ENCODE results near the gene MYOCOS.
"Not testable (repeated sequence)": the region's sequence is repeated elsewhere in the genome, so short reads cannot be mapped to it uniquely, and the experiment has no call there.

The MYOCOS gene

GRCh38 chr1:171622152-171622462, at the start of gene MYOCOS:
MYOCOS (plus strand) TSS chr1:171622243; CDS start chr1:171623884, 1,641 bp downstream.
- no peak for DNase-seq (ENCODE audit: extremely low spot score, insufficient read length, low read depth)

GRCh38 chr1:171576144-171576543, 45.9 kb upstream of the MYOCOS start:
- no peak for FAIRE-seq
- no peak for DNase-seq (ENCODE audit: extremely low spot score, insufficient read length, low read depth)

More at GRCh38 chr1:171622152-171622462, at the start of gene MYOCOS:
- FAIRE-seq = no peak

DNA sequence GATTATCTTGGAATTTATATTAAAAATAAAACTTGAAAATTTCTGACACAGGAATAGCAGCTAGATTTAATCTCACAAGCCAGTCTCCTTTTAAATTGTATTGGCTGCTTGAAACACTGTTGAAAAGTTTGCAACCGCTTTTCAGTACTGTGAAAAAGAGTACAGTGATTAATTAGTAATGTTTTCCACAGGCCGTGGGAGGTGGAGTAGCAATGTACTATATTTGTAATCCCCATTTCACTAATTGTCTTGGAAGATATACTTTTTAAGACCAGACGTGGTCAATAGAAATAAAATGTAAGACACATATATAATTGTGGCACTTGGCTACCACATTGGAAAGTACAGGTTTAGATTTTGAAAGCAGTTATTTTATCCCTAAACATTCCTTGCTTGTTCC, 40.8 kb upstream of the MYOCOS start:
- FAIRE-seq (no peak), DNase-seq (ENCODE audit: extremely low spot score, insufficient read length, low read depth) (no peak)

GRCh38 chr1:171581766-171582165, 40.3 kb upstream of the MYOCOS start:
- FAIRE-seq (no peak), DNase-seq (ENCODE audit: extremely low spot score, insufficient read length, low read depth) (no peak)

DNA sequence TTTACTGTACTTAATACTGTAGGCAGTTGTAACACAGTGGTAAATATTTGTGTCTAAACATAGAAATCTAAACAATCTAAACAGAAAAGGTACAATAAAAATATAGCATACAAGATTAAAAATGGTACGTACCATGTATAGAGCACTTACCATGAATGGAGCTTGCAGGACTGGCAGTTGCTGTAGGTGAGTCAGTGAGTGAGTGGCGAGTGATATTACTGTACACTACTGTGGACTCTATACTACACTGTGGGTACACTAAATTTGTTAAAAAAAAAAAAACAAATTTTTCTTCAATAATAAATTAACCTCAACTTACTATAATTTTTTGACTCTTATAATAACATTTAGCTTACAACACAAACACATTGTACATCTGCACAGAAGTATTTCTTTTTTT, 39.5 kb upstream of the MYOCOS start:
- no peak for FAIRE-seq
- no peak for DNase-seq (ENCODE audit: extremely low spot score, insufficient read length, low read depth)

DNA sequence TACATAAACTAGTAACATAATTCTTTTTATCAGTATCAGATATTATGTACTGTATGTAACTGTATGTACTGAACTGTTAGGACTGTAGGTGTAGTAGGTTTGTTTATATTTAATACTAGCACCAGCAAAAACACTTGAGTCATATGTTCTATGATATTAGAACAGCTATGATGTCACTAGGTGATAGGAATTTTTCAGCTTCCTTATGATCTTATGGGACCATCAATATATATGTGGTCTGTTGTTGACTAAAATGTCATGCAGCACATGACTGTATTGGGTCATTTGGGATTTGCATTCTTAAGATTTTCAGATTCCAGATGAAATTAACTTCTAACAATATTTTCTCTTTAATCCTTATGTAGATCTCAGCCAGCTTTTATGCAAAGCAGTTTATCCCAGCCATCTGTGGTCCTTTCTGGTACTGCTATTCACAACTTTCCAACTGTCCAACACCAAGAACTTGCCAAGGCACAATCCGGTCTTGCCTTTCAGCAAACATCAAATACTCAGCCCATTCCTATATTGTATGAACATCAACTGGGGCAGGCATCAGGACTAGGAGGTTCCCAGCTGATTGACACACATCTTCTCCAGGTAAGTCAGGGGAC, 38.3 kb upstream of the MYOCOS start:
- DNase-seq (ENCODE audit: extremely low spot score, insufficient read length, low read depth) (no peak), FAIRE-seq (no peak)

DNA sequence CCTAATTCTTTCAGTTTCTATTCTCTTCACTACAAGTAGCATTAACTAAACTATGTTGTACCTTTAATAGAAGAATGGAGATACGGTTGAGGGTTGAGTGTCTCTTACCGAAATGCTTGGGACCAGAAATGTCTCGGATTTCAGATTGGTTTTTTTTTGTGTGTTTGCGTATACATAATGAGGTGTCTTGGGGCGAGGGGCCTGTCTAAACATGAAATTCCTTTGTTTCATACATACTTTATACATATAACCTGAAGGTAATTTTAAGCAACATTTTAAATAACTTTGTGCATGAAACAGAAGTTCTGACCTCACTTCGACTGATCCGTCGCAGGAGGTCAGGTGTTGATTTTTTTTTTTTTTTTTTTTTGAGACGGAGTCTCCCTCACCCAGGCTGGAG, 36.3 kb upstream of the MYOCOS start:
- no peak for FAIRE-seq

DNA sequence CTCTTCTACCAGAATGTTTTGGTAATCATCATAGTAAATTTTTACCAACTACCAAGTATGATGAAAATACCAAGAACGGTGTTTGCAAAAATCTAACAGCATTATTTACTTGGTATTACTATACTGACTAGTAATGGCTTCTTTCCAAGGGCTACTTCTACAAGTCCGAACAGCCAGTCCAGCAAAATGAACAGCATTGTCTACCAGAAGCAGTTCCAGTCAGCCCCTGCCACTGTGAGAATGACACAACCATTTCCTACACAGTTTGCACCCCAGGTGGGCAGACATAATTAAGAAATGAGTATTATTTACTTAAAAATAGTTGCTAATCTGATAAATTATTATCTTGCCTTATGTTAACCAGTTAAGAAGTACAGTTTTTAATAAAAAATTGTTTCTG, 33.8 kb upstream of the MYOCOS start:
- FAIRE-seq = peak; percentile 31
- no peak for DNase-seq (ENCODE audit: extremely low spot score, insufficient read length, low read depth)

More for the DNA sequence above, 36.3 kb upstream of the MYOCOS start:
- no peak for DNase-seq (ENCODE audit: extremely low spot score, insufficient read length, low read depth)

- no peak for FAIRE-seq
- DNase-seq (ENCODE audit: extremely low spot score, insufficient read length, low read depth) = no peak
Measured at GRCh38 chr1:171590022-171590421, 32.0 kb upstream of the MYOCOS start.

DNA sequence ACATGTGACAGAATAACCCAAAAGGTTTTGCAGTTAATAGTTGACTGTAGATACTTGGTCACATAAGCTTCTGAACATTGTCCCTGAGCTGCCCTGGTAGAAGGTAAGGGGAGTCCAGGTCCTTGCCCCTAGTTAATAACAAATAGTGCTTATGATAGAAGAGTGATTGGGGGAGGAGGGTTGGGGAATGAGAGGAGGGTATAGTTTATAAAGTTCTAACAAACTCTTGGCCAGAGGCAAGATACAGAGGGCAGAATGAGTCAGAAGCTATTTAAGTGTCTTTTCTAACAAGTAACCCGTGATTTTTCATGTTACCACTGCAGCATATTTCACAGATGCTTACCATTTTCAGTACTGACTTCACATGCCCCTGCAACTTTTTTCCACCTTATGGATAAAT, 26.7 kb upstream of the MYOCOS start:
- FAIRE-seq = no peak

GRCh38 chr1:171596119-171596518, 25.9 kb upstream of the MYOCOS start:
- no peak for FAIRE-seq
- DNase-seq (ENCODE audit: extremely low spot score, insufficient read length, low read depth) = no peak

More for the DNA sequence above, 26.7 kb upstream of the MYOCOS start:
- no peak for DNase-seq (ENCODE audit: extremely low spot score, insufficient read length, low read depth)

- no peak for DNase-seq (ENCODE audit: extremely low spot score, insufficient read length, low read depth)
- FAIRE-seq = no peak
Measured at GRCh38 chr1:171596705-171597104, 25.3 kb upstream of the MYOCOS start.

GRCh38 chr1:171597203-171597602, 24.8 kb upstream of the MYOCOS start:
- FAIRE-seq = no peak

GRCh38 chr1:171600310-171600709, 21.7 kb upstream of the MYOCOS start:
- DNase-seq (ENCODE audit: extremely low spot score, insufficient read length, low read depth) = not testable (repeated sequence)
- peak; percentile 83 for FAIRE-seq

More at GRCh38 chr1:171597203-171597602, 24.8 kb upstream of the MYOCOS start:
- no peak for DNase-seq (ENCODE audit: extremely low spot score, insufficient read length, low read depth)

GRCh38 chr1:171600862-171601261, 21.2 kb upstream of the MYOCOS start:
- DNase-seq (ENCODE audit: extremely low spot score, insufficient read length, low read depth) (no peak), FAIRE-seq (no peak)

DNA sequence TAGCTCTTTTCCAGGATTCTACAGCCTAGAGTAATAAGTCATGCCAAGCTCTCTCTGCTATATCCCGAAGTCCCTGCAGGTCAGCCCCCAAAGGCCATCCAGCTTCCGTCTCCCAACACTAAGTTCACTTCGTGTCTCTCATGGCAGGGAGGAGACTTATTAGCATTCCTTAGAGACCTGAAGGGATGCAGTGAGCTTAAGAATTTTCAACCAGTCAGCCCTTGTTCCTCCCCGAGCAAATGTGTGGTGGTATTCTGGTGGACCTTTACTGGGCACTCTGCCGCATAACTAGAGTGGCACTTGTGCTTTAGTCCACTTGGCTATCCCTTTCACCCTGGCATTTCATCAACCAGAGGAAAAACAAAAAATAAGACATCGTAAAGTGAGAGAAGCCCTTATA, 19.0 kb upstream of the MYOCOS start:
- FAIRE-seq = not testable (repeated sequence)

GRCh38 chr1:171606402-171606941, 15.6 kb upstream of the MYOCOS start:
- no peak for DNase-seq (ENCODE audit: extremely low spot score, insufficient read length, low read depth)
- peak; percentile 87 for FAIRE-seq

More for the DNA sequence above, 19.0 kb upstream of the MYOCOS start:
- DNase-seq (ENCODE audit: extremely low spot score, insufficient read length, low read depth) = not testable (repeated sequence)

GRCh38 chr1:171610385-171610784, 11.7 kb upstream of the MYOCOS start:
- DNase-seq (ENCODE audit: extremely low spot score, insufficient read length, low read depth) = no peak
- FAIRE-seq = peak; percentile 69

GRCh38 chr1:171611306-171611705, 10.7 kb upstream of the MYOCOS start:
- FAIRE-seq = no peak
- no peak for DNase-seq (ENCODE audit: extremely low spot score, insufficient read length, low read depth)

GRCh38 chr1:171613282-171613681, 8.8 kb upstream of the MYOCOS start:
- DNase-seq (ENCODE audit: extremely low spot score, insufficient read length, low read depth) (no peak), FAIRE-seq (no peak)

DNA sequence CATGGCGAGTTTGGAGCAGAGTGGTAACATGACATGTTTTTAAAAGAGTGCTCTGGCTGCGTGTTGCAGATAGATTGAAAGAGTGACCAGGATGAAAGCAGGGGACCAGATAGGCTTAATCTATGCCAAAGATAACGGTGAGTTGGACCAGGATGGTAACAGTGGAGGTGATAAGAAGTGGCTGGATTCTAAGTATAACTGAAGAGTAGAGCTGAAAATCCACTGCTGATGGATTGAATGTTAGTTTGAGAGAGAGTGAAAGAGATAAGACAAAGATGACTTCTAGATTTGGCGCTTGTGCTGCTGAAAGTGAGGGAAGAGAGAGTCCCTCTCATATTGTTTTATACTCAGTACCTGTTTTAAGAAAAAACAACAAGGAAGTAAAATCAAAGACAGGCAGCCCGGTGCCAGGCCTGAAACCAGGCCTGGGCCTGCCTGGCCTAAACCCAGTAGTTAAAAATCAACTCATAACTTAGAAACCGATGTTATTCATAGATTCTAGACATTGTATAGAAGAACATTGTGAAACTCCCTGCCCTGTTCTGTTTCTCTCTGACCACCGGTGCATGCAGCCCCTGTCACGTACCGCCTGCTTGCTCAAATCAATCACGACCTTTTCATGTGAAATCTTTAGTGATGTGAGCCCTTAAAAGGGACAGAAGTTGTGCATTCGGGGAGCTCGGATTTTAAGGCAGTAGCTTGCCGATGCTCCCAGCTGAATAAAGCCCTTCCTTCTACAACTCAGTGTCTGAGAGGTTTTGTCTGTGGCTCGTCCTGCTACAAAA, 6.7 kb upstream of the MYOCOS start:
- DNase-seq (ENCODE audit: extremely low spot score, insufficient read length, low read depth) = not testable (repeated sequence)
- FAIRE-seq = peak; percentile 67
